HuH-7 (cell line): Measurements from ENCODE around the gene TAS2R40.
A peak's percentile ranks its signal among the peaks of the same experiment; 100 is the strongest.
"Not testable (repeated sequence)": the region's sequence is repeated elsewhere in the genome, so short reads cannot be mapped to it uniquely, and the experiment has no call there.

Experiments
- DNase-seq: peaks from one replicate; pipeline ENCODE4 v3.0.0; 2011; ENCODE audit warnings: low spot score

Gene TAS2R40

GRCh38 chr7:143221737-143222136 lies at the start of gene TAS2R40:
TAS2R40 (plus strand) TSS chr7:143222037; CDS start chr7:143222079, 42 bp downstream.
- DNase-seq = no peak

GRCh38 chr7:143172354-143172753 lies 49.5 kb upstream of the TAS2R40 start:
- DNase-seq = no peak

- DNase-seq = no peak
Measured at GRCh38 chr7:143176128-143176527, 45.7 kb upstream of the TAS2R40 start.

GRCh38 chr7:143177374-143178119 lies 44.3 kb upstream of the TAS2R40 start:
- DNase-seq = no peak

- not testable (repeated sequence) for DNase-seq
Measured at GRCh38 chr7:143180771-143181170, 41.1 kb upstream of the TAS2R40 start.

- DNase-seq = no peak
Measured at GRCh38 chr7:143181349-143181748, 40.5 kb upstream of the TAS2R40 start.

GRCh38 chr7:143183024-143183423 lies 38.8 kb upstream of the TAS2R40 start, which contains the start of gene TAS2R39:
TAS2R39 (plus strand) TSS chr7:143183419; CDS start chr7:143183419, 0 bp downstream.
- no peak for DNase-seq

- no peak for DNase-seq
Measured at GRCh38 chr7:143185551-143185950, 36.3 kb upstream of the TAS2R40 start.

GRCh38 chr7:143188994-143189393 lies 32.8 kb upstream of the TAS2R40 start:
- no peak for DNase-seq

- no peak for DNase-seq
Measured at GRCh38 chr7:143193880-143194279, 28.0 kb upstream of the TAS2R40 start.

GRCh38 chr7:143199040-143199439 lies 22.8 kb upstream of the TAS2R40 start:
- DNase-seq = no peak

GRCh38 chr7:143202161-143202560 lies 19.7 kb upstream of the TAS2R40 start:
- DNase-seq = no peak

GRCh38 chr7:143203386-143203785 lies 18.5 kb upstream of the TAS2R40 start:
- no peak for DNase-seq

- DNase-seq = no peak
Measured at GRCh38 chr7:143205560-143206293, 16.1 kb upstream of the TAS2R40 start.

- no peak for DNase-seq
Measured at GRCh38 chr7:143210541-143210940, 11.3 kb upstream of the TAS2R40 start.

- DNase-seq = not testable (repeated sequence)
Measured at GRCh38 chr7:143213478-143213877, 8.4 kb upstream of the TAS2R40 start.

- DNase-seq = peak; percentile 62
Measured at GRCh38 chr7:143214789-143215679, 6.8 kb upstream of the TAS2R40 start.

GRCh38 chr7:143216151-143216550 lies 5.7 kb upstream of the TAS2R40 start:
- no peak for DNase-seq

- no peak for DNase-seq
Measured at GRCh38 chr7:143216686-143217085, 5.2 kb upstream of the TAS2R40 start.

- no peak for DNase-seq
Measured at GRCh38 chr7:143217806-143218205, 4.0 kb upstream of the TAS2R40 start.

GRCh38 chr7:143221286-143221685 lies 551 bp upstream of the TAS2R40 start:
- DNase-seq = no peak

GRCh38 chr7:143222782-143223181 lies 945 bp downstream of the TAS2R40 start:
- no peak for DNase-seq
